Adrenal gland (tissue), 12 donors: ENCODE data around the gene COL25A1. TPM values are rescaled to one million over a fixed set of nuclear protein-coding genes. Genes with fewer than 3 reads are reported as not detected.

Experiments
- DNase-seq, 7 donors: peaks; one replicate each; pipeline ENCODE4 v3.0.0-alpha.2; 2019 to 2020
- H3K27ac ChIP-seq, 5 donors: fragments of 200-600 bp; sonication (generic) in 4 of 5; 1 replicate in 3 of 5; 2 replicates in 2 of 5; pipeline versions ENCODE4 v1.5.1 to v1.8.0; 2016 to 2020; ENCODE audit warnings: mild to moderate bottlenecking in 1 of 5
- H3K27me3 ChIP-seq: fragments of 200-600 bp; 2 replicates; pipeline ENCODE4 v1.8.0; 2021
- H3K36me3 ChIP-seq, 2 donors: fragments of 200-600 bp; replicated peaks in 1 of 2; 1 replicate in 1 of 2; 2 replicates in 1 of 2; pipeline versions ENCODE4 v1.5.1 to v1.8.0; 2018 to 2022
- H3K4me1 ChIP-seq, 2 donors: fragments of 200-600 bp; replicated peaks in 1 of 2; 1 replicate in 1 of 2; 2 replicates in 1 of 2; pipeline versions ENCODE4 v1.5.1 to v1.8.0; 2018 to 2021
- H3K4me3 ChIP-seq, 4 donors: fragments of 200-600 bp; sonication (generic) in 3 of 4; one replicate each; pipeline ENCODE4 v1.5.1; 2016 to 2018
- H3K9me3 ChIP-seq, 3 donors: fragments of 200-600 bp; sonication (generic) in 1 of 3; replicated peaks in 1 of 3; 1 replicate in 2 of 3; 2 replicates in 1 of 3; pipeline versions ENCODE4 v1.5.1 to v1.8.0; 2016 to 2021
- POLR2A ChIP-seq, 2 donors: fragments of 450-650 bp; IDR thresholded peaks; one replicate each; pipeline ENCODE4 v1.6.1; 2017; ENCODE audit warnings: antibody characterized with exemption in 2 of 2, mild to moderate bottlenecking in 2 of 2, moderate library complexity in 1 of 2
- WGBS, 4 donors: extraction: QIAGEN DNeasy Blood & Tissue Kit in 2 of 4; methylation state at CpG; one replicate each; pipeline versions ENCODE4 v1.1.5 to v1.1.7; 2013 to 2017; 5-methylcytosine and 5-hydroxymethylcytosine counted together
- intact Hi-C, 2 donors: fragments of 100-400 bp; cut with DNase I; formaldehyde crosslinking; loops; one replicate each; pipeline versions ENCODE4 v1.14.1 to v1.15.0; 2022 to 2023
- polyA plus RNA-seq, 3 donors: library from polyadenylated mRNA; stranded (reverse); fragments of 200-250 nt in 2 of 3; fragments of 350-450 nt in 1 of 3; fragmentation: Illumina TruSeq in 1 of 3; extraction: RNeasy Lipid Tissue Mini Kit (QIAGEN cat#74804) in 1 of 3; gene quantifications; one replicate each; pipeline ENCODE4 v1.2.3, GENCODE V29; 2013 to 2014
- total RNA-seq, 9 donors: library from RNA; depleted of rRNA in 4 of 9; stranded (reverse); fragments of >200 nt in 4 of 9; fragments of 120-200 nt in 1 of 9; fragmentation: NEBNext Ultra II Directional in 1 of 9; extraction: Animal tissue kit (Norgen Biotek cat#: 25700) in 1 of 9; gene quantifications; one replicate each; pipeline versions ENCODE4 v1.1.0 to v1.2.4, GENCODE V29; 2013 to 2023
- TF ChIP-seq, protein P1 (sequence below), 6 experiments: fragments of 450-650 bp in 4 of 6; fragments of 200-600 bp in 2 of 6; sonication (generic) in 1 of 6; IDR thresholded peaks; 1 replicate in 5 of 6; 2 replicates in 1 of 6; pipeline versions ENCODE4 v1.5.1 to v1.8.0; 2016 to 2021; ENCODE audit warnings: antibody characterized with exemption in 6 of 6, mild to moderate bottlenecking in 2 of 6, moderate library complexity in 1 of 6
- donor health status: healthy with polysubstance abuse.
- donor health status: Bipolar disorder and iron deficiency.
- donor health status: DM: yes; HTN: yes; CAD: no.
- donor health status: DM: no; HTN: no; CAD: no.
- donor health status: DM: no; HTN: no; CAD: no.
- donor health status: DM: yes; HTN: yes; CAD: no.

COL25A1 gene
- total and polyA plus RNA-seq, 12 donors = 0.05 to 2.1 (median 0.47) TPM

DNA sequence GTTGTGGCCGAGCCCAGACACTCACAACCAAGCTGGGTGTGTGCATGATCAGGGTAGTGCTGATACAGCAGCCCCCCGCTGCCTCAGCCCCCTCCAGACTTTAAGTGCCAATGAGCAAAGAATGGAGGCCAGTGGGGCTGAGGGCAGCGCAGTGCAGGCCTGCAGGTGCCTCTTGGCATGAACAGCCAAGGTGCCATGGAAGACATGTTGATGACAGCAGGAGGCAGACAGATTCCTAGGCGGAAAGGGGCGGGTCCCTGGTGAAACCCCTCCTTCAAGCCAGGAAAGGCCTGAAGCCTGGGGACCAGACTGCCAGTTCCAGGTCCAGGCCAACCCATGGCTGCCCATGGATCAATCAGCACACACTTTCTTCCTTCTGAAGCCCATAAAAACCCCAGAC lies 286.3 kb downstream of the COL25A1 start:
- Histone ChIP-seq H3K36me3 (no peaks in the 10 kb centered on the region), H3K9me3 (no peaks in the 10 kb centered on the region), H3K4me3 (no peak overlapping the region), H3K4me1 (no peaks in the 10 kb centered on the region), H3K27me3 (no peaks in the 10 kb centered on the region), H3K27ac (no peak overlapping the region)
- WGBS, 4 donors = 67 to 90% (median 84%) methylated on average over 2 to 5 of the region's 5 CpGs
- intact Hi-C loops = no loop called here
- no peak for DNase-seq
- TF ChIP-seq POLR2A (IDR thresholded peaks at IDR 0.05) = no peak
- TF ChIP-seq, protein P1, sequence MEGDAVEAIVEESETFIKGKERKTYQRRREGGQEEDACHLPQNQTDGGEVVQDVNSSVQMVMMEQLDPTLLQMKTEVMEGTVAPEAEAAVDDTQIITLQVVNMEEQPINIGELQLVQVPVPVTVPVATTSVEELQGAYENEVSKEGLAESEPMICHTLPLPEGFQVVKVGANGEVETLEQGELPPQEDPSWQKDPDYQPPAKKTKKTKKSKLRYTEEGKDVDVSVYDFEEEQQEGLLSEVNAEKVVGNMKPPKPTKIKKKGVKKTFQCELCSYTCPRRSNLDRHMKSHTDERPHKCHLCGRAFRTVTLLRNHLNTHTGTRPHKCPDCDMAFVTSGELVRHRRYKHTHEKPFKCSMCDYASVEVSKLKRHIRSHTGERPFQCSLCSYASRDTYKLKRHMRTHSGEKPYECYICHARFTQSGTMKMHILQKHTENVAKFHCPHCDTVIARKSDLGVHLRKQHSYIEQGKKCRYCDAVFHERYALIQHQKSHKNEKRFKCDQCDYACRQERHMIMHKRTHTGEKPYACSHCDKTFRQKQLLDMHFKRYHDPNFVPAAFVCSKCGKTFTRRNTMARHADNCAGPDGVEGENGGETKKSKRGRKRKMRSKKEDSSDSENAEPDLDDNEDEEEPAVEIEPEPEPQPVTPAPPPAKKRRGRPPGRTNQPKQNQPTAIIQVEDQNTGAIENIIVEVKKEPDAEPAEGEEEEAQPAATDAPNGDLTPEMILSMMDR (IDR thresholded peaks at IDR 0.05) = no peak

DNA sequence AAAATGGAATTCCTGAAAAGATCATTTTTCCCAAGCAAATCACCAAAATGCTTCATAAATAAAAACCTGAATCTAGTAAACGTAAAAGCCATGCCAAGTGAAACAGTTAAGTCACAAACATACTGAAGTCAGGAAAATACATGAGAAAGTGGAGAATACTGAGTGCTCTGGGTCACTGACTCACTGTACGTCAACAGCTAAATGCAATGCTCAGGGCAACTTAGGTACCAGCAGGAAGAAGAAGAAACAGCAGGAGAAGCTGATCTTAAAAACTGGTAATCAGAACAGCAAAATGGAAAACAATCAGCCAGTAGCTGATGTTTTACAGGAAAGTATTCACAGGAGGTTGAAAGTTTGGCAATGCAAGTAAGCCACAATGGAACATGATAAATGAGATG lies 287.0 kb downstream of the COL25A1 start:
- 26 to 77% (median 72%) methylated on average over 2 of the region's 2 CpGs for WGBS, 4 donors
- H3K36me3 ChIP-seq = no peaks in the 10 kb centered on the region
- TF ChIP-seq, protein P1 (IDR thresholded peaks at IDR 0.05) = no peak
- TF ChIP-seq POLR2A (IDR thresholded peaks at IDR 0.05) = no peak
- intact Hi-C loops = no loop called here
- H3K27ac ChIP-seq = no peak overlapping the region
- H3K9me3 ChIP-seq = no peaks in the 10 kb centered on the region
- H3K4me1 ChIP-seq = no peaks in the 10 kb centered on the region
- DNase-seq = no peak
- H3K27me3 ChIP-seq = no peaks in the 10 kb centered on the region
- H3K4me3 ChIP-seq = no peak overlapping the region

DNA sequence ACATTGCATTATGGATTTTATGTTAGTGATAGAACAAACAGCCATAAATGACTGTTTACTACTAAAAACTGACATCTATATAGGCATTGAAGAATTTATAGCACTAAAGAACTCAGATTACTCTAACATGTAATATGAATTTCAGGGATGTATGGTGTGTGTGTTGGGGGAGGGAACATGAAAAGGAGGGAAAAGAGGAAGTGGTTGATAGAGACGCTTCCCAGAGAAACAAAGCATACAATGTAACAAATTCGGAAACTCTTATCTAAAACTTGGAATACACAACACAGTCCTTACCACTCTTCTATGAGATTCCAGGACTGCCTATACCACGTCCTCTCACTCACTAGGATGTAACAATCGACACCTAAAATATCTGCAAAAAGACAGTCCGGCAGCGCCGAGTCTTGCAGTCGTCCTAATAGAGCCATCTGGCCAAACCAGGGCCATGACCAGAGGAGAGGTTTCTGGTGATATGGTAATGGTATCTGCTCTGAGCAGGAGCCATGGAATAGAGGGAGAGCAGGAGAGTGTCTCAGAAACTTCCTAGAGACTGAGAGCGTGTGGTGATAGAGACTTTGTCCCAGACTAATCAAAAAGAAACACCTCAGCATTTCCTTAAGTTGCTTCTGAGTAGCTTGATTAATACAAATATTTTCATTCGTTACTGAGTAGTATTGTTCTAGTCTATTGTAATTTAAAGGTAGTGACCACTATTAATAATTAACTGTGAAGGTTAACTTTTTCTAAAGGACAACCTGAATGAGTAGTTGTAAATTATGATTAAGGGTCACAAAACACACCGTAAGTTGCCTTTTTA lies 287.7 kb downstream of the COL25A1 start:
- Histone ChIP-seq H3K4me3 (no peak overlapping the region), H3K4me1 (no peaks in the 10 kb centered on the region), H3K27me3 (no peaks in the 10 kb centered on the region), H3K27ac (no peak overlapping the region), H3K9me3 (no peaks in the 10 kb centered on the region), H3K36me3 (no peaks in the 10 kb centered on the region)
- no peak for DNase-seq
- intact Hi-C loops = no loop called here
- TF ChIP-seq, protein P1 (IDR thresholded peaks at IDR 0.05) = no peak
- no peak for TF ChIP-seq POLR2A (IDR thresholded peaks at IDR 0.05)
- WGBS, 4 donors = 79 to 85% (median 82%) methylated on average over 11 of the region's 11 CpGs

DNA sequence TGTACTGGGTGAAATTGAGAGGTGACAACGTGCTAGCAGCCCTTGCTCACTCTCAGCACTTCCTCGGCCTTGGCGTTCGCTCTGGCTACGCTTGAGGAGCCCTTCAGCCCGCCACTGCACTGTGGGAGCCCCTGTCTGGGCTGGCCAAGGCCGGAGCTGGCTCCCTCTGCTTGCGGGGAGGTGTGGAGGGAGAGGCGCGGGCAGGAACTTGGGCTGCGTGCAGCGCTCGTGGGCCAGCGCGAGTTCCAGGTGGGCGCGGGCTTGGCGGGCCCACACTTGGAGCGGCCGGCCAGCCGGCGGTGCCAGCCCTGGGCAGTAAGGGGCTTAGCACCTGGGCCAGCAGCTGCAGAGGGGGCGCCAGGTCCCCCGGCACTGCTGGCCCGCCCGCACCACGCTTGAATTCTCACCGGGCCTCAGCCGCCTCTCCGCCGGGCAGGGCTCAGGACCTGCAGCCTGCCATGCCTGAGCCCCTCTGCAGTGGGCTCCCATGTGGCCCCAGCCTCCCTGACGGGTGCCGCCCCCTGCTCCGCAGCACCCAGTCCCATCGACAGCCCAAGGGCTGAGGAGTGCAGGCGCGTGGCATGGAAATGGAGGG lies 290.1 kb downstream of the COL25A1 start:
- no peak overlapping the region for H3K27ac ChIP-seq
- intact Hi-C loops = no loop called here
- TF ChIP-seq, protein P1 (IDR thresholded peaks at IDR 0.05) = no peak
- no peak for TF ChIP-seq POLR2A (IDR thresholded peaks at IDR 0.05)
- no peaks in the 10 kb centered on the region for H3K36me3 ChIP-seq
- no peak overlapping the region for H3K4me3 ChIP-seq
- H3K4me1 ChIP-seq = no peaks in the 10 kb centered on the region
- WGBS, 4 donors = 95 to 96% (median 95%) methylated on average over 7 to 37 of the region's 37 CpGs
- no peaks in the 10 kb centered on the region for H3K27me3 ChIP-seq
- DNase-seq = no peak
- no peaks in the 10 kb centered on the region for H3K9me3 ChIP-seq
